ENCODE data around the gene LRRC42. TPM values are rescaled to one million over a fixed set of nuclear protein-coding genes. Genes with fewer than 3 reads are reported as not detected.
"Not testable (repeated sequence)": the region's sequence is repeated elsewhere in the genome, so short reads cannot be mapped to it uniquely, and the experiment has no call there.

LRRC42 gene
- total RNA-seq, 1 experiment from 2014 or later, result 41.8 TPM

- not testable (repeated sequence) for DNase-seq (ENCODE audit: low read depth)
Measured at GRCh38 chr1:54003750-54004480, 57.8 kb downstream of the LRRC42 start.

DNA sequence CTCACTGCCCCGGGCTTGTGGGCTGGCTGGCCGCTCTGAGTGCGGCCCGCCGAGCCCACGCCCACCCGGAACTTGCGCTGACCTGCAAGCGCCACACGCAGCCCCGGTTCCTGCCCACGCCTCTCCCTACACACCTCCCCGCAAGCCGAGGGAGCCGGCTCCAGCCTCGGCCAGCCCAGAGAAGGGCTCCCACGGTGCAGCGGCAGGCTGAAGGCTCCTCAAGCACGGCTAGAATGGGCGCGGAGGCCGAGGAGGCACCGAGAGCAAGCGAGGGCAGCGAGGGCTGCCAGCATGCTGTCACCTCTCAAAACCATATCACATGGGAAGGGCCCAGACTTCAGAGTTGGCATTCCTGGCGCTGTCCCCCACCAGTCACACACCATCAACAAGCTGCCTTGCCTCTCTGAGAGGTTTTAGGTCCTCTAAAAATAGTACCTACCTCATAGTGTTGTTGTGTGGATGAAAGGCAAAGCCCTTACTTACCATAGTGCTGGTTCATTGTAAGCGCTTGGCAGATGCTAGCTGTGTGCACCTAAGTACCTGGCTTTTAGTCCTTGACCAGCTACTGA, 58.4 kb downstream of the LRRC42 start:
- DNase-seq (ENCODE audit: low read depth), result no peak

- DNase-seq (ENCODE audit: low read depth), result no peak
Measured at GRCh38 chr1:54006508-54006907, 60.4 kb downstream of the LRRC42 start.

DNA sequence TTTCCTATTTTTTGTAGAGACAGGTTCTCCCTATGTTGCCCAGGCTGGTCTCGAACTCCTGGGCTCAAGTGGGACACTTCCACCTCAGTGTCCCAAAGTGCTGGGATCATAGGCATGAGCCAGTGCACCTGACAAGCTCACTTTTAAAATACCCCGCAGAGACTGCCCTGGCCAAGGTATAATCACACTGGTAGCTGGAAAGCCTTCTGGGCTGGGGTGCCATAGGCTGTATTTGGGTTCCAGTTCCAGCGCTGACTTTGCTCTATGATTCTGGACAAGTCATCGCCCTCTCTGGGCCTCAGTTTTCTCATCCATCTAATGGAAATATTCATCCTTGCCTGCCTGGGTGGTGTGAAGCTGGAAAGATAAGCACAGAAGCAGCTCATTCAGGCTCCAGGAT, 61.5 kb downstream of the LRRC42 start:
- DNase-seq (ENCODE audit: low read depth), result no peak

GRCh38 chr1:54008876-54009275, 62.7 kb downstream of the LRRC42 start:
- DNase-seq (ENCODE audit: low read depth), result no peak

GRCh38 chr1:54009406-54009805, 63.3 kb downstream of the LRRC42 start:
- DNase-seq (ENCODE audit: low read depth), result no peak

DNA sequence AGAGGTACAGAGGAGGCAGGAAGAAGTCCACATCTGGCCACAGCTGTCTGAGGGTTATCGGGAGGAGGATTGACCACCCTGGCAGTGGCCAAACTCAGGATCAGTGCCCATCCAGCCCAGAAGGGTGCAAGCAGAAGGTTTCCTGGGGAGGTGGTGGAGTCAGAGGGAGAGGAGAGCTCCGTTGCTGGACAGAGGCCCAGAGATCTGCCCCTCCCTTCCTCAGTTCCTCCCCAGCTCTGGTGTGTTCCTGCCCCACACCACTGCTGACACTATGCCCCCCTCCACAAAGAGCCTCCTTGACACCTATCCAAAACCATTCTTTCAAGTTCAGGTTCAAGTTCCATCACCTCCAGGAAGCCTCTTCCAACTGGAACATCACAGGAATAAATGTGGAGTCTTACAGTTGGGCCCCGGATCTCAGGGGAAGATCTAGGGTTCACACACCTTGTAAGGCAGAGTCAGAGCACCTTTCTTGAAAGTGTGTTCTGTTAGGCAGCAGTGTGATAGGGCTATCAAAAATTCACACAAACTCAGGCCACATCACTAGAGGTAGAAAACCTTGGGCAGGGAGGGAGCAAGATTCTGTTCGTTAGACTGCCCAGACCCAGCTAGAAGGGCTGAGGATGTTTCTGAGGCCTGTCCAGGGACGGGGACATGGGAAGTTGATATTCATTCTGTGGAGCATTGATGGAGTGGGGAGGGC, 64.4 kb downstream of the LRRC42 start:
- DNase-seq (ENCODE audit: low read depth), result no peak

DNA sequence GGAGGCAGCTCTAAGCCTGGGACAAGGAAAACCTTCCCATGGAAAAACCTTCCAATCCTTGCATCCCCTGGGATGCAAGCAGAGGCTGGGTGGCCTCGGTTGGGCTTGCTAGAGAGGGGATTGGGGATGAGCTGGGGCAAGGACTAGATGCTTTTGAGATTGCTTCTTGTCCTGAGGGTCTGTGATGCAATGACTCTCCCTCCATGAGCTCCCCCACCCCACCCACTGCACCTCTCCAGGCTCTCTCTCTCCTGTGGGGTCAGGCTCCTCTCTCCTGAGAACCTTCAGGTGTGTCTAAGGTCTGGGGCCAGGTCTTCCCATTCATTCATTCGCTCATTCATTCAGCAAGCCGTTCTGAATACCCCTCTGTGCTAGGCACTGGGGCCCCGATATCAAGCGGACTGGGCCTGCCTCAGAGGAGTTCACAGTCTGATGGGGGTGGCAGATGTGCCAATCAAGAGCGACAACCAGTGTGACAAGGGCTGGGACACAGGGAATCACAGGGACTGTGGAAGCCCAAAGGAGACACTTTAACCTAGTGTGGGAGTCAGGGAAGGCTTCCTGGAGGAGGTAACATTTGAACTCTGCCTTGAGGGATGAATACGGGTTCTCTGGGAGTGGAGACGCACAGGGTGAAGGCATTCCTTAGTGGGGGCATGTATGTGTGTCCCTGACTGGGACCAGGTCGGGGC, 65.3 kb downstream of the LRRC42 start:
- no peak for DNase-seq (ENCODE audit: low read depth)

- no peak for DNase-seq (ENCODE audit: low read depth)
Measured at GRCh38 chr1:54012008-54012325, 65.8 kb downstream of the LRRC42 start.

DNA sequence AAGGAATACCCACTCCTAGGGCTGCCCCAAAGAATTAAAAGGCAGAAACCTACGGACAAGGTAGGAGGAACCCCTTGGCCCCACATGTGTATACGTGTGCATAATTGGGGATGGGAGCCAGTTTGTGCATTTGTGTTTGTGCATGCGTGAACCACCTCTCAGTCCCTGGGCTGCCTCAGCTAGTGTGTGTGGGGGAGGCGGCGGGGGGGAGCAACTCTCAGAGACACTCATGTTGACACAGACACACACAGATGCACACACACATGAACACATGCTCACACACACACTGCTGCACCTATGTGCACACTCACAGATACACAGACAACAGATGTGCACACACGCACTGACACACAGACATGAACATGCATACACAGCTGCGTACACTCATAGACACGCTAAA, 66.7 kb downstream of the LRRC42 start:
- no peak for DNase-seq (ENCODE audit: low read depth)

DNA sequence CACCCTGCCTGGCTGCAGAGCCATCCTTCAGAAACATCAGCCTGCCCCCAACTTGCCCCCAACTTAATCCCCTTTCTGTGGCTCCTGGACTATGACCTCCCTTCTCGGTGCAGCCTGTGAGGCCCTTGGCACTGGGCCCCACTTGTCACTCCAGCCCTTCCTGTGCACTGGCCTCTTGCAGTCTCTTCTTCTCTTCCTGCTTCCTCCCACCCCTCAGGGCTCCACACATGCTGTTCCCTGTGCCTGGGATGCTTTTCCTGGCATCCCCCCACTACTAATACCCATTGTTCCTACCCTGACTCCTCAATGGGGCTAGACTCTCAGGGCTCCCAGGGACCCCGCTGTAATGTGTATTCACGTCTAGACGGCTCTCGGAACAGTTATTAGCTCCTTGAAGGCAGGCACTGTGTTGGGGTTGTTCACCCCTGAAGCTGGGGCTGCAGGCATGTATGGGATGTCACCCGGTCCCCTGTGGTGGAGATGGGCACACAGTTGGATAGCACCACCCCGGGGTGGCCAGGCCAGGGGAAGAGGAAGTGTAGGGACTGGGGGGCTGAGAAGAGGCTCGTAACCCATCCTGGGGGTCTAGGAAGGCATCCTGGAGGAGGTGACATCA, 67.4 kb downstream of the LRRC42 start:
- no peak for DNase-seq (ENCODE audit: low read depth)

GRCh38 chr1:54014009-54014629, 68.0 kb downstream of the LRRC42 start:
- DNase-seq (ENCODE audit: low read depth), result no peak

DNA sequence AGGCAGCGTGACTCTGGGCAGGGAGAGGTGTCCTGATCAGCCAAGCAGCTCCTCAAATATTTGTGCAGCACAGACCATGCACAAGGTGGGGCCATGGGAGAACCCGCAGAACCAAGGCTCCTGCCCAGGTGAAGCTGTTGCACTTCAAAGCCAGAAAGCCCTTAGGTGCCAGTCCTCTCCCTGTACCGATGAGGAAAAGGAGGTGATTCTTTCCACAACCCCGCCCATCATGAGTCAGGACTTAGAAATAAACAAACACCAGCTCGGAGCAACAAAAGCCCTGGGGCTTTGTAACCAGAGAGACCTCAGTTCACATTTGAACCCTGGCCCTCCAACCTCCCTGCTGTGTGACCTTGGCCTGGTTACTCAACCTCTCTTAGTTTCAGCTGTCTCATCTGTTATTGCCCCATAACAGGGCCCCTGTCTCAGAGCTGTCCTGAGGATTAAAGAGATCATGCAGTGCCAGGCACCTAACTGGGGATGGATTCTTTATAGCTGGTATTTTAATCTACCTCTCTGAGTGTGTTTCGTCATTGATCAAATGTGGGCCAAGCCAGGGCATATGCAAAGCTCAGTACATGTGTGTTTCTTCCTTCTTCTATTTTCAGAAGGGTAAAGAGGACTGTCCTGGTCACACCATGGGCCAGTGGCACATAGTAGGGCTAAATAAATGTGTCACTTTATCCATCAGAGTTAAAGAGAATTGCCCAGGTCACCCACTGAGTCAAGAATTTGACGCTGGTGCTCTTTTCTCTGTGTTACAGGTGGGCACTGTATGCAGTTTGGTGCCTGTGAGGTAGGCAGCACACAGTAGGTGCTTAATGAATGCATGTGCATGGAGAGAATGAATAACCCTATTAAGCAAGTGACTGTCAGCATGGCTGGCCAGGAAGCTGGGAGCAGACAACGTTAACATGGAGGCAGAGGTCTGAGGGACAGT, 70.5 kb downstream of the LRRC42 start:
- DNase-seq (ENCODE audit: low read depth), result peak; percentile 32

Other genes with a start within 250 kb of the LRRC42 start
- gene GLIS1, start 207.2 kb upstream of the LRRC42 start, total RNA-seq (2014; rRNA removed; shearing (Covaris generic)), result 0.20 and 0.71 TPM in 2 replicates
- gene NDC1, start 108.1 kb upstream of the LRRC42 start, total RNA-seq (2014; rRNA removed; shearing (Covaris generic)), result 51.8 and 68.6 TPM in 2 replicates
- 20.2 and 24.9 TPM in 2 replicates for gene YIPF1, start 56.6 kb upstream of the LRRC42 start, total RNA-seq (2014; rRNA removed; shearing (Covaris generic))
- gene DIO1, start 52.2 kb upstream of the LRRC42 start, total RNA-seq (2014; rRNA removed; shearing (Covaris generic)), result not detected in 2 replicates
- 44.7 and 58.5 TPM in 2 replicates for gene IFT25, start 651 bp upstream of the LRRC42 start, total RNA-seq (2014; rRNA removed; shearing (Covaris generic))
- gene LDLRAD1, start 71.8 kb downstream of the LRRC42 start, total RNA-seq (2014; rRNA removed; shearing (Covaris generic)), result not detected in 2 replicates
- 208 and 262 TPM in 2 replicates for gene TMEM59, start 106.9 kb downstream of the LRRC42 start, total RNA-seq (2014; rRNA removed; shearing (Covaris generic))
- gene TCEANC2, start 107.3 kb downstream of the LRRC42 start, total RNA-seq (2014; rRNA removed; shearing (Covaris generic)), result 5.5 and 6.1 TPM in 2 replicates
- not detected in 2 replicates for gene CDCP2, start 206.7 kb downstream of the LRRC42 start, total RNA-seq (2014; rRNA removed; shearing (Covaris generic))